Aorta (tissue), 5 donors: ENCODE results near the gene PAPOLB. TPM values are rescaled to one million over a fixed set of nuclear protein-coding genes. Genes with fewer than 3 reads are reported as not detected.

Experiments used
- ATAC-seq: fragments of 200-7000 bp; cut with Tn5 transposase; one replicate; pipeline ENCODE4 v1.9.1; 2022; ENCODE audit warnings: moderate library complexity; ENCODE audit not compliant: low FRiP score
- DNase-seq, 2 donors: peaks; one replicate each; pipeline ENCODE4 v3.0.0-alpha.2; 2020
- H3K27ac ChIP-seq, 2 donors: one replicate each; pipeline ENCODE4 v1.5.1; 2013; ENCODE audit warnings: low read length in 2 of 2, mild to moderate bottlenecking in 2 of 2, moderate library complexity in 2 of 2, control low read depth in 1 of 2, inconsistent platforms in 1 of 2, low read depth in 1 of 2
- H3K27me3 ChIP-seq, 2 donors: one replicate each; pipeline ENCODE4 v1.6.1; 2013; ENCODE audit warnings: control low read depth in 1 of 2, low read length in 1 of 2, mild to moderate bottlenecking in 1 of 2, moderate library complexity in 1 of 2; ENCODE audit not compliant: insufficient read depth in 2 of 2, control insufficient read depth in 1 of 2
- H3K36me3 ChIP-seq, 2 donors: one replicate each; pipeline ENCODE4 v1.6.1; 2013; ENCODE audit warnings: control low read depth in 1 of 2, low read length in 1 of 2, mild to moderate bottlenecking in 1 of 2; ENCODE audit not compliant: insufficient read depth in 2 of 2, control insufficient read depth in 1 of 2
- H3K4me1 ChIP-seq, 2 donors: one replicate each; pipeline ENCODE4 v1.6.1; 2013; ENCODE audit warnings: low read length in 2 of 2, control low read depth in 1 of 2, mild to moderate bottlenecking in 1 of 2, moderate library complexity in 1 of 2; ENCODE audit not compliant: insufficient read depth in 2 of 2, control insufficient read depth in 1 of 2
- H3K4me3 ChIP-seq, 2 donors: one replicate each; pipeline ENCODE4 v1.5.1; 2013; ENCODE audit warnings: low read length in 2 of 2, control low read depth in 1 of 2, mild to moderate bottlenecking in 1 of 2
- H3K9me3 ChIP-seq: one replicate; pipeline ENCODE4 v1.6.1; 2013; ENCODE audit warnings: mild to moderate bottlenecking, low read length; ENCODE audit not compliant: control insufficient read depth
- WGBS, 2 donors: extraction: QIAGEN DNeasy Blood & Tissue Kit; methylation state at CpG; one replicate each; pipeline ENCODE4 v1.1.7; 2013; 5-methylcytosine and 5-hydroxymethylcytosine counted together
- intact Hi-C, 2 donors: fragments of 100-400 bp; cut with DNase I; formaldehyde crosslinking; loops; one replicate each; pipeline versions ENCODE4 v1.14.2 to v1.15.0; 2022
- polyA plus RNA-seq, 2 donors: library from polyadenylated mRNA; stranded (reverse); fragments of 200-250 nt; gene quantifications; one replicate each; pipeline ENCODE4 v1.2.3, GENCODE V29; 2013
- total RNA-seq, 2 donors: library from RNA; stranded (reverse); fragmentation: NEBNext Ultra II Directional; extraction: Animal tissue kit (Norgen Biotek cat#: 25700); gene quantifications; one replicate each; pipeline ENCODE4 v1.2.1, GENCODE V29; 2021
- donor health status: healthy with polysubstance abuse.
- donor health status: Bipolar disorder and iron deficiency.
- donor health status: DM: no; HTN: no; CAD: no.
- donor health status: DM: no; HTN: no; CAD: no.
- donor health status: DM: yes; HTN: yes; CAD: no.

PAPOLB gene
- total and polyA plus RNA-seq, 4 donors = 0.25 to 0.54 (median 0.26) TPM; not detected in 1

- intact Hi-C loops = no loop called here
- ATAC-seq (no peak), DNase-seq (no peak)
- WGBS, 2 donors = 96 to 97% methylated on average over 26 of the region's 26 CpGs
- Histone ChIP-seq H3K27ac (no peak overlapping the region), H3K27me3 (no peaks in the 10 kb centered on the region), H3K4me3 (no peak overlapping the region), H3K4me1 (no peaks in the 10 kb centered on the region), H3K9me3 (peaks cover 1% of the 10 kb centered on the region), H3K36me3 (no peaks in the 10 kb centered on the region)
These were observed 45.3 kb downstream of the PAPOLB start for GRCh38 chr7:4816419-4817080.

DNA sequence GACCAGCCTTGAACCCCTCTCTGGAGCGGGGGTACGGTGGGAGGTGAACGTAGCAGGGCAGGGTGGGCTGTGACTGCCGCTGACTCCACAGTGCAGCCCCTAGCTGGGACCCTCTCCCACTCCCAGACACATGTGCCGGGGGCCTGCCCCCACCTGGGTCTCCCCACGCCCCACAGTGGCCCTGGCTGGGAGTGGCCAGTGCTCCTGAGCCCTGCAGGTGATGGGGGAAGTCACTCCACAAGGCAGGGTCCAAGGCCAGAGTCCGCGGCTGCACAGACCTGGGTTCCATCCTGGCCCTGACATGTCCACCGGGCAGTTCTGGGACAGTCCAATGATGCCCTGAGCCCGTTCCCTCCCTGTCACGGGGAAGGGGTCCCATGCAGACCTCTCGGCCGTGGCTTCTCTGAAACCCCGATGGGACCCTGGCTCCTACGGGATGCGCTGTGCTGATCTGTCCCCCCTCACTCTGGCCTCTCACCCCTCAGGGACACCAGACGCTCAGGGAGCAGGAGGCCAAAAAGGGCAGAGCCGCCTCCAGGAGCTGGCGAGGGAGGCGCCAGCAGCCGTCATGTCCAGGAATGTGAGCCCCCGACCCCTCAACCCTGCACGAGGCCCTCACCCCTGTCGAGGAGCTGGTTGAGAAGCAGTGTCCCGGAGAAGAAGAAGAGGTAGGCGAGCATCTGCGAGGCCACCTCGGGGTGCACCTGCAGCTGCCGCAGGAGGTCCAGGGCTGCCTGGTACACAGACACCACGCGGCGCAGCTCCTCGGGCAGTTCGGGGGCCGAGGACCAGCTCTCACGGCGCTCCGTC is 46.0 kb downstream of the PAPOLB start:
- ATAC-seq (no peak), DNase-seq (no peak)
- Histone ChIP-seq H3K36me3 (no peaks in the 10 kb centered on the region), H3K27ac (no peak overlapping the region), H3K9me3 (peaks cover 1% of the 10 kb centered on the region), H3K4me1 (no peaks in the 10 kb centered on the region), H3K27me3 (no peaks in the 10 kb centered on the region), H3K4me3 (no peak overlapping the region)
- 95 to 96% methylated on average over 35 to 38 of the region's 38 CpGs for WGBS, 2 donors
- intact Hi-C loops = no loop called here

- intact Hi-C loops = no loop called here
- Histone ChIP-seq H3K9me3 (peaks cover 1% of the 10 kb centered on the region), H3K27me3 (no peaks in the 10 kb centered on the region), H3K36me3 (no peaks in the 10 kb centered on the region), H3K4me3 (no peak overlapping the region), H3K27ac (no peak overlapping the region), H3K4me1 (no peaks in the 10 kb centered on the region)
- 97 to 98% methylated on average over 14 of the region's 14 CpGs for WGBS, 2 donors
- ATAC-seq = no peak
- no peak for DNase-seq
These were observed 46.7 kb downstream of the PAPOLB start for GRCh38 chr7:4815121-4815520.

GRCh38 chr7:4814433-4814832 is 47.4 kb downstream of the PAPOLB start:
- 77% methylated on average over 14 of the region's 14 CpGs for WGBS, 2 donors
- intact Hi-C loops = no loop called here
- H3K36me3 ChIP-seq = no peaks in the 10 kb centered on the region

DNA sequence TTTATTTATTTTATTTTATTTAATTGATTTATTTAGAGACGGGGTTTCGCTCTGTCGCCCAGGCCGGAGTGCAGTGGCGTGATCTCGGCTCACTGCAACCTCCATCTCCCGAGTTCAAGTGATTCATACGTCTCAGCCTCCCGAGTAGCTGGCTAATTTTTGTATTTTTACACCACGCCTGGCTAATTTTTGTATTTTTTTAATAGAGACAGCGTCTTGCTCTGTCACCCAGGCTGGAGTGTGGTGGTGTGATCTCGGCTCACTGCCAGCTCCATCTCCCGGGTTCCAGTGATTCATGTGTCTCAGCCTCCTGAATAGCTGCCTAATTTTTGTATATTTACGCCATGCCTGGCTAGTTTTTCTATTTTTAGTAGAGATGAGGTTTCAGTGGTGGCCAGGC is 52.2 kb downstream of the PAPOLB start:
- Histone ChIP-seq H3K27ac (no peak overlapping the region), H3K4me3 (no peak overlapping the region), H3K36me3 (no peaks in the 10 kb centered on the region), H3K27me3 (no peaks in the 10 kb centered on the region), H3K4me1 (no peaks in the 10 kb centered on the region), H3K9me3 (peaks cover 1% of the 10 kb centered on the region)
- WGBS, 2 donors = 87 to 90% methylated on average over 14 of the region's 14 CpGs
- DNase-seq = no peak
- ATAC-seq = no peak
- intact Hi-C loops = no loop called here

More at GRCh38 chr7:4814433-4814832, 47.4 kb downstream of the PAPOLB start:
- no peak overlapping the region for H3K4me3 ChIP-seq
- ATAC-seq = no peak
- H3K27ac ChIP-seq = no peak overlapping the region
- H3K4me1 ChIP-seq = no peaks in the 10 kb centered on the region
- peaks cover 1% of the 10 kb centered on the region for H3K9me3 ChIP-seq
- no peak for DNase-seq
- no peaks in the 10 kb centered on the region for H3K27me3 ChIP-seq

DNA sequence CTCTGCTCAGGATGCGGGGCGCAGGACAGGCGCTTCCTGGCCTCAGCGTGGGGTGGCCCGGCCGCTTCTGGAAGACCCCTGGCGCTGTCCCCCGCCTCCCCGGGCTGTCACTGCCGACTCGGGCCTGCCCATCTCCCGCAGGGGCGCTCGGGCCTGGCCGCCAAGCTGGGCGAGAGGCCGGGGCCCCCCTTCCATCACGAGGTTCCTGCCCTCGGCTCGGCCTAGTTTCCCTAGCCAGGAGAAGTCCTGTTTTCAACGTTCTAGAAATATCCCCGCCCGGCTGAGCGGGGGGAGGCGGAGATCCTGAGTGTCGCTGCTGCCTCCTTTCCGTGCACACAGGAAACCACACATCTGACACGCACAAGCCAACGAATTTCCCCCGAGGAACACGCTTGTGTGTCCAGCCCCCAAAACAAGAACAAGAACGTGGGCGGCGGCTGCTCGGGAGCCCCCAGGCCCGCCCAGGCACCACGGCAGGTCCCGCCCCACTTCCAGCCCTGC is 52.7 kb downstream of the PAPOLB start:
- DNase-seq (peak in 1 of 2 donors; percentile 57), ATAC-seq (no peak)
- no peak overlapping the region for H3K27ac ChIP-seq
- H3K36me3 ChIP-seq = no peaks in the 10 kb centered on the region
- H3K4me3 ChIP-seq = no peak overlapping the region
- H3K4me1 ChIP-seq = no peaks in the 10 kb centered on the region
- no peaks in the 10 kb centered on the region for H3K27me3 ChIP-seq
- 79 to 87% methylated on average over 30 to 38 of the region's 38 CpGs for WGBS, 2 donors
- peaks cover 1% of the 10 kb centered on the region for H3K9me3 ChIP-seq
- intact Hi-C loops = no loop called here

DNA sequence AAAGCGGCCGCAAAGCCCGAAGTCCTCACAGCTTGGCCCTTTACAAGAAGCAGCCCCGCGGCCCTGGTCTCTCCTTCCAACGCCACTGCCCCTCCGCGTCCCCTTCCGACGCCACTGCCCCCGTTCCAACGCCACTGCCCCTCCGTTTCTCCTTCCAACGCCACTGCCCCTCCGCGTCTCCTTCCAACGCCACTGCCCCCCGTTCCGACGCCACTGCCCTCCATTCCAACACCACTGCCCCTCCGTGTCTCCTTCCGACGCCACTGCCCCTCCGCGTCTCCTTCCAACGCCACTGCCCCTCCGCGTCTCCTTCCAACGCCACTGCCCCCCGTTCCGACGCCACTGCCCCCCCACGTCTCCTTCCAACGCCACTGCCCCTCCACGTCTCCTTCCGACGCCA is 53.3 kb downstream of the PAPOLB start:
- no peak for ATAC-seq
- intact Hi-C loops = no loop called here
- Histone ChIP-seq H3K4me3 (no peak overlapping the region), H3K36me3 (no peaks in the 10 kb centered on the region), H3K27me3 (no peaks in the 10 kb centered on the region), H3K27ac (no peak overlapping the region), H3K4me1 (no peaks in the 10 kb centered on the region), H3K9me3 (peaks cover 1% of the 10 kb centered on the region)
- DNase-seq = peak in 1 of 2 donors; percentile 27
- WGBS, 2 donors = 83 to 88% methylated on average over 37 of the region's 37 CpGs

GRCh38 chr7:4808026-4808425 is 53.8 kb downstream of the PAPOLB start:
- WGBS, 2 donors = 51 to 58% methylated on average over 5 of the region's 5 CpGs
- Histone ChIP-seq H3K27me3 (no peaks in the 10 kb centered on the region), H3K36me3 (no peaks in the 10 kb centered on the region), H3K4me1 (no peaks in the 10 kb centered on the region), H3K4me3 (no peak overlapping the region), H3K27ac (no peak overlapping the region), H3K9me3 (no peaks in the 10 kb centered on the region)
- no peak for DNase-seq
- intact Hi-C loops = no loop called here
- ATAC-seq = no peak
